GM12878 (cell line): ENCODE results near the gene RFX7. TPM values are rescaled to one million over a fixed set of nuclear protein-coding genes. Genes with fewer than 3 reads are reported as not detected.

ENCODE experiments used
- ATAC-seq: fragments of 200-7000 bp; cut with Tn5 transposase; 3 replicates; pipeline ENCODE4 v1.9.1; 2020; ENCODE audit warnings: mild to moderate bottlenecking, moderate library complexity
- BruUV-seq: library from RNA; stranded (reverse); fragments of 400-500 nt; replicated peaks from 2 replicates; lab custom pipeline; 2021; lab: Mats Ljungman, UMichigan
- CTCF ChIA-PET: fragments of 300-600 bp; sonication (Branson Sonifier 250); formaldehyde crosslinking; extraction: SDS; loops from one replicate; lab custom pipeline; 2021; ENCODE audit warnings: inconsistent platforms; lab: Yijun Ruan, JAX
- POLR2A ChIA-PET: fragments of 350-600 bp; formaldehyde crosslinking; extraction: SDS; loops from one replicate; lab custom pipeline; 2021; ENCODE audit warnings: inconsistent platforms; lab: Charles Lee
- RAD21 ChIA-PET: fragments of 300-600 bp; sonication (Branson Sonifier 250); formaldehyde crosslinking; loops from one replicate; lab custom pipeline; 2023; ENCODE audit warnings: antibody characterized with exemption; ENCODE audit not compliant: unreplicated experiment; lab: Charles Lee
- SMC1A ChIA-PET: fragments of 300-600 bp; sonication (Branson Sonifier 250); formaldehyde crosslinking; loops from one replicate; lab custom pipeline; 2023; ENCODE audit not compliant: unreplicated experiment, uncharacterized antibody; lab: Charles Lee
- DNase-seq: peaks from one replicate; pipeline ENCODE4 v3.0.0-alpha.2; 2011; ENCODE audit warnings: low read depth, low spot score
- FAIRE-seq: peaks from 3 replicates; lab custom pipeline; 2011; peaks lifted over from hg19 to GRCh38; lab: Jason Lieb, UNC
- H2AFZ ChIP-seq: 2 replicates; pipeline ENCODE4 v1.6.0; 2011; ENCODE audit warnings: low read depth, low read length, control low read depth; ENCODE audit not compliant: control insufficient read depth
- H3K27ac ChIP-seq: 2 replicates; pipeline ENCODE4 v1.5.1; 2011; ENCODE audit warnings: control low read depth; ENCODE audit not compliant: control insufficient read depth, insufficient read depth
- H3K27me3 ChIP-seq, 2 experiments: replicated peaks in 1 of 2; 2 replicates each; pipeline versions ENCODE4 v1.6.0 to v1.6.1; 2011; ENCODE audit warnings: low read length in 1 of 2; ENCODE audit not compliant: control insufficient read depth in 2 of 2, insufficient read depth in 2 of 2
- H3K36me3 ChIP-seq, 2 experiments: 2 replicates each; pipeline ENCODE4 v1.5.1; 2011; ENCODE audit warnings: low read length in 1 of 2; ENCODE audit not compliant: control insufficient read depth in 2 of 2, insufficient read depth in 2 of 2
- H3K4me1 ChIP-seq: 2 replicates; pipeline ENCODE4 v1.6.1; 2011; ENCODE audit warnings: mild to moderate bottlenecking, low read length, moderate library complexity, mixed read lengths; ENCODE audit not compliant: control insufficient read depth, insufficient read depth
- H3K4me2 ChIP-seq: 2 replicates; pipeline ENCODE4 v1.6.0; 2011; ENCODE audit warnings: control low read depth; ENCODE audit not compliant: control insufficient read depth, insufficient read depth
- H3K4me3 ChIP-seq: fragments of 200-600 bp; sonication (generic); 2 replicates; pipeline ENCODE4 v1.5.1; 2016
- H3K79me2 ChIP-seq: 2 replicates; pipeline ENCODE4 v1.6.0; 2011; ENCODE audit warnings: low read length; ENCODE audit not compliant: control insufficient read depth, insufficient read depth
- H3K9ac ChIP-seq: 2 replicates; pipeline ENCODE4 v1.8.0; 2011; ENCODE audit warnings: low read length, control low read depth, mixed read lengths; ENCODE audit not compliant: control insufficient read depth, insufficient read depth
- H3K9me3 ChIP-seq: replicated peaks from 3 replicates; pipeline ENCODE4 v1.5.1; 2011; ENCODE audit warnings: mild to moderate bottlenecking, low read length; ENCODE audit not compliant: control insufficient read depth, insufficient read depth
- H4K20me1 ChIP-seq: 2 replicates; pipeline ENCODE4 v1.6.0; 2011; ENCODE audit not compliant: control insufficient read depth, insufficient read depth
- ATF3 ChIP-seq: IDR thresholded peaks from 2 replicates; pipeline ENCODE4 v1.6.1; 2011; ENCODE audit warnings: low read depth, mild to moderate bottlenecking, low read length, moderate library complexity, borderline replicate concordance; ENCODE audit errors: extremely low read depth
- BHLHE40 ChIP-seq, 2 experiments: fragments of 450-650 bp in 1 of 2; IDR thresholded peaks; 2 replicates each; pipeline ENCODE4 v1.6.1; 2011 to 2017; ENCODE audit warnings: low read depth in 2 of 2, borderline replicate concordance in 1 of 2, improper control_type of control experiment in 1 of 2, low read length in 1 of 2, mild to moderate bottlenecking in 1 of 2
- CBX3 ChIP-seq: fragments of 200-600 bp; sonication (generic); IDR thresholded peaks from 2 replicates; pipeline ENCODE4 v1.6.1; 2016; ENCODE audit warnings: low read depth, borderline replicate concordance
- EP300 ChIP-seq, 2 experiments: fragments of 150-350 bp in 1 of 2; IDR thresholded peaks; 2 replicates each; pipeline ENCODE4 v1.6.1; 2011 to 2012; ENCODE audit warnings: low read depth in 2 of 2, low read length in 2 of 2, borderline replicate concordance in 1 of 2, improper control_type of control experiment in 1 of 2, inconsistent platforms in 1 of 2; ENCODE audit not compliant: control insufficient read depth in 1 of 2
- ESRRA ChIP-seq: IDR thresholded peaks from 2 replicates; pipeline ENCODE4 v1.6.1; 2012; ENCODE audit warnings: mild to moderate bottlenecking, low read length, improper control_type of control experiment
- EZH2 ChIP-seq: IDR thresholded peaks from 2 replicates; pipeline ENCODE4 v1.6.1; 2012; ENCODE audit warnings: low read depth, mild to moderate bottlenecking, control low read depth, inconsistent platforms, low read length, borderline replicate concordance; ENCODE audit not compliant: control insufficient read depth
- IRF3 ChIP-seq: fragments of 450-650 bp; IDR thresholded peaks from 2 replicates; pipeline ENCODE4 v1.6.1; 2014; ENCODE audit warnings: mild to moderate bottlenecking
- MXI1 ChIP-seq: fragments of 150-350 bp; IDR thresholded peaks from 2 replicates; pipeline ENCODE4 v1.6.1; 2011; ENCODE audit warnings: low read depth, mild to moderate bottlenecking, inconsistent platforms, low read length, improper control_type of control experiment
- MYC ChIP-seq: IDR thresholded peaks from 2 replicates; pipeline ENCODE4 v1.6.1; 2011; ENCODE audit warnings: mild to moderate bottlenecking, low read length, moderate library complexity, inconsistent platforms; ENCODE audit not compliant: insufficient read depth, insufficient replicate concordance, insufficient read length, severe bottlenecking
- NFYB ChIP-seq: IDR thresholded peaks from 2 replicates; pipeline ENCODE4 v1.6.1; 2011; ENCODE audit warnings: low read depth, mild to moderate bottlenecking, low read length, improper control_type of control experiment, moderate library complexity; ENCODE audit not compliant: insufficient read depth
- RB1 ChIP-seq: fragments of 450-650 bp; formaldehyde crosslinking; IDR thresholded peaks from 2 replicates; pipeline ENCODE4 v1.6.1; 2017; ENCODE audit warnings: mild to moderate bottlenecking, borderline replicate concordance
- in situ Hi-C: fragments of 300-500 bp; cut with MboI; formaldehyde crosslinking; loops from 9 replicates; pipeline ENCODE4 v1.14.3; 2018; ENCODE audit warnings: mixed read lengths
- intact Hi-C: fragments of 100-400 bp; cut with micrococcal nuclease; formaldehyde crosslinking; loops from one replicate; pipeline ENCODE4 v1.14.2; 2022; ENCODE audit not compliant: unreplicated experiment
- polyA plus RNA-seq, 11 experiments: library from polyadenylated mRNA; depleted of rRNA in 4 of 11; unstranded in 6 of 11; stranded (reverse) in 5 of 11; fragments of >200 nt; fragmentation: Nextera tagmentation in 4 of 11; fragmentation: Illumina TruSeq in 1 of 11; extraction: Ambion mirVana in 4 of 11; extraction: Trizol in 1 of 11; gene quantifications; 1 replicate in 1 of 11; 2 replicates in 10 of 11; pipeline versions ENCODE4 v1.2.1 to v1.2.3, GENCODE V29; 2011 to 2016; ENCODE audit warnings: inconsistent platforms in 2 of 11, missing spikeins in 2 of 11, low read depth in 1 of 11
- total RNA-seq, 4 experiments: library from RNA; depleted of rRNA in 3 of 4; stranded (reverse); fragments of >200 nt in 3 of 4; fragmentation: Illumina TruSeq in 1 of 4; extraction: Trizol in 1 of 4; gene quantifications; 2 replicates each; pipeline versions ENCODE4 v1.2.1 to v1.2.3, GENCODE V29; 2013 to 2021

RFX7 gene
- total and polyA plus RNA-seq, 10 of the 15 experiments (the other 5 are each of a cell fraction or from before 2014, with no cell fraction given): 3.2 to 31.4 (median 10.7) TPM

DNA sequence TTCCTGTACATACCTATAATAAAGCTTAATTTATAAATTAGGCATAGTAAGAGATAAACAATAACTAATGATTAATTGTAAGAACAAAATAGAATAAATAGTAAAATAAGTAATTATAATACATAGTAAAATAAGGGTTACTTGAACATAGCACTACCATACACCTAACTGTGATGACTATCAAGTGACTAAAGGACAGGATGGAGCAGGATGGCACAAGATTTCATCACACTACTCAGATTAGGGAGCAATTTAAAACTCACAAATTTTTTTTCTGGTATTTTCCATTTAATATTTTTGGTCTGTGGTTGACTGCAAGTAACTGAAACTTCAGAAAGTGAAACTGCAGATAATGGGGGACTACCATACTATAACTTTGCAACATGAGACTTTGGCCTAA is 14.8 kb downstream of the RFX7 start:
- ChIA-PET RAD21 (no interaction called here), SMC1A (no interaction called here), CTCF (no interaction called here), POLR2A (no interaction called here)
- no peak overlapping the region for H3K4me3 ChIP-seq
- in situ Hi-C loops: no loop called here
- DNase-seq (no peak), ATAC-seq (no peak), FAIRE-seq (no peak)
- intact Hi-C loops: no loop called here
- TF ChIP-seq ATF3: no peak
- TF ChIP-seq CBX3: no peak
- no peak for TF ChIP-seq ESRRA
- TF ChIP-seq MYC: no peak
- TF ChIP-seq RB1: no peak
- no peak for TF ChIP-seq NFYB
- no peak for TF ChIP-seq EZH2
- no peak for TF ChIP-seq BHLHE40 (IDR thresholded peaks at IDR 0.05; ENCODE audit: borderline replicate concordance in 1 of 2, low read depth in 2 of 2, low read length in 1 of 2)
- no peak for TF ChIP-seq EP300 (IDR thresholded peaks at IDR 0.05; ENCODE audit: borderline replicate concordance in 1 of 2, control insufficient read depth in 1 of 2, low read depth in 2 of 2, low read length in 2 of 2)
- TF ChIP-seq MXI1: no peak
- no peak for TF ChIP-seq IRF3
- H3K9ac ChIP-seq: no peak overlapping the region
- no peak overlapping the region for H2AFZ ChIP-seq
- peaks cover 12% of the 10 kb centered on the region for H3K79me2 ChIP-seq
- peaks cover 50% of the 10 kb centered on the region for H3K9me3 ChIP-seq
- no TSS peak for BruUV-seq
- H3K4me2 ChIP-seq: no peak overlapping the region
- no peaks in the 10 kb centered on the region for H3K4me1 ChIP-seq
- H4K20me1 ChIP-seq: no peaks in the 10 kb centered on the region
- H3K36me3 ChIP-seq: peaks cover 4 to 17% of the 10 kb centered on the region in 2 experiments; a peak in 3 of 4 replicates
- no peak overlapping the region for H3K27ac ChIP-seq
- no peaks in the 10 kb centered on the region for H3K27me3 ChIP-seq
